B cell (primary cell): ENCODE results near the gene TEX11.
"Not testable (repeated sequence)": the region's sequence is repeated elsewhere in the genome, so short reads cannot be mapped to it uniquely, and the experiment has no call there.

ENCODE experiments used
- CTCF ChIP-seq: fragments of 200-600 bp; IDR thresholded peaks from one replicate; pipeline ENCODE4 v1.8.0; 2022; ENCODE audit warnings: antibody characterized with exemption, mild to moderate bottlenecking
- EZH2 ChIP-seq: IDR thresholded peaks from 2 replicates; pipeline ENCODE4 v1.6.1; 2012; ENCODE audit warnings: borderline replicate concordance, low read depth, mild to moderate bottlenecking, moderate library complexity, low read length; ENCODE audit not compliant: insufficient read depth, poor library complexity, severe bottlenecking

GRCh38 chrX:70727961-70728360 is 180.6 kb downstream of the TEX11 start:
- not testable (repeated sequence) for TF ChIP-seq CTCF, EZH2
